Loucy (cell line): ENCODE data around the gene ZSWIM5.
"Not testable (repeated sequence)": the region's sequence is repeated elsewhere in the genome, so short reads cannot be mapped to it uniquely, and the experiment has no call there.

Source experiments
- CTCF ChIP-seq: fragments of 200-600 bp; sonication (generic); conservative IDR thresholded peaks from 2 replicates; pipeline ENCODE4 v1.5.1; 2014; ENCODE audit warnings: mild to moderate bottlenecking, antibody characterized with exemption, low read length
- EZH2phosphoT487 ChIP-seq: fragments of 200-600 bp; IDR thresholded peaks from 2 replicates; pipeline ENCODE4 v1.6.1; 2018; ENCODE audit warnings: antibody characterized with exemption, mild to moderate bottlenecking, moderate library complexity, borderline replicate concordance

DNA sequence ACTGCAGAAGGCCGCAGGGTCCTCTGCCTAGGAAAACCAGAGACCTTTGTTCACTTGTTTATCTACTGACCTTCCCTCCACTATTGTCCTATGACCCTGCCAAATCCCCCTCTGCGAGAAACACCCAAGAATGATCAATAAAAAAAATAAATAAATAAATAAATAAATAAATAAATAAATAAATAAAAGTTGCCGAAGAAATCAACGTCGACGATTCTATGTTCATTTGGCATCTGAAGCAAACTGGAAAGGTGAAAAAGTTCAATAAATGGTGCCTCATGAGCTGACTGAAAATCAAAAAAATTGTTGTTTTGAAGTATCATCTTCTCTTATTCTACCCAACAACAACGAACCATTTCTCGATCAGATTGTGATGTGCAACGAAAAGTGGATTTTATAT lies 17.3 kb upstream of the ZSWIM5 start:
- not testable (repeated sequence) for TF ChIP-seq CTCF, EZH2phosphoT487
